ENCODE data around the gene CHN2.

The CHN2 gene

DNA sequence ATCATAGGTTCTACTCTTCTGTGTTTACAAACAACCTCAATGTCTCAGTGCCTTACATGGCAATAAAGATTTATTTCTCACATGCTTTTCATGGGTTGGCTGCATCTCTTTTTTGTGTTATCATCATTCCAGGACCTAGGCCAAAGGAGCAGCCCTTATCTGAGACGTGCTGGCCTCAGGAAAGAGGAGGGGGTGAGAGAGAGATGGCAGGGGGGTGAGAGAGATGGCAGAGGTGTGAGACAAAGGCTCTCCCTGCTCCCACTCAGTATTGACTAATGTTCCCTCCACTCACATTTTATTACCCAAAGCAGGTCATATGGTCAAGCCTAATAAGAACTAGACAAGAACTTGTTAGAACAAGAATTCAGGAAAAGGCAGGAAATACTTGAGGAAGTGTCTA lies 249.0 kb downstream of the CHN2 start:
- no peak for ATAC-seq
- TF ChIP-seq ISL1 (CRISPR knock-in tag; IDR thresholded peaks at IDR 0.05) = no peak
- no peak for TF ChIP-seq SNAI2 (CRISPR knock-in tag; IDR thresholded peaks at IDR 0.05)
- TF ChIP-seq RARB (CRISPR knock-in tag; IDR thresholded peaks at IDR 0.05) = no peak
- TF ChIP-seq TCF4 (CRISPR knock-in tag; IDR thresholded peaks at IDR 0.05; ENCODE audit: borderline replicate concordance) = no peak
- TF ChIP-seq, protein P1, sequence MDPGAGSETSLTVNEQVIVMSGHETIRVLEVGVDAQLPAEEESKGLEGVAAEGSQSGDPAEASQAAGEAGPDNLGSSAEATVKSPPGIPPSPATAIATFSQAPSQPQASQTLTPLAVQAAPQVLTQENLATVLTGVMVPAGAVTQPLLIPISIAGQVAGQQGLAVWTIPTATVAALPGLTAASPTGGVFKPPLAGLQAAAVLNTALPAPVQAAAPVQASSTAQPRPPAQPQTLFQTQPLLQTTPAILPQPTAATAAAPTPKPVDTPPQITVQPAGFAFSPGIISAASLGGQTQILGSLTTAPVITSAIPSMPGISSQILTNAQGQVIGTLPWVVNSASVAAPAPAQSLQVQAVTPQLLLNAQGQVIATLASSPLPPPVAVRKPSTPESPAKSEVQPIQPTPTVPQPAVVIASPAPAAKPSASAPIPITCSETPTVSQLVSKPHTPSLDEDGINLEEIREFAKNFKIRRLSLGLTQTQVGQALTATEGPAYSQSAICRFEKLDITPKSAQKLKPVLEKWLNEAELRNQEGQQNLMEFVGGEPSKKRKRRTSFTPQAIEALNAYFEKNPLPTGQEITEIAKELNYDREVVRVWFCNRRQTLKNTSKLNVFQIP (CRISPR knock-in tag; IDR thresholded peaks at IDR 0.05; ENCODE audit: borderline replicate concordance, low read depth) = no peak
- TF ChIP-seq, protein P2, sequence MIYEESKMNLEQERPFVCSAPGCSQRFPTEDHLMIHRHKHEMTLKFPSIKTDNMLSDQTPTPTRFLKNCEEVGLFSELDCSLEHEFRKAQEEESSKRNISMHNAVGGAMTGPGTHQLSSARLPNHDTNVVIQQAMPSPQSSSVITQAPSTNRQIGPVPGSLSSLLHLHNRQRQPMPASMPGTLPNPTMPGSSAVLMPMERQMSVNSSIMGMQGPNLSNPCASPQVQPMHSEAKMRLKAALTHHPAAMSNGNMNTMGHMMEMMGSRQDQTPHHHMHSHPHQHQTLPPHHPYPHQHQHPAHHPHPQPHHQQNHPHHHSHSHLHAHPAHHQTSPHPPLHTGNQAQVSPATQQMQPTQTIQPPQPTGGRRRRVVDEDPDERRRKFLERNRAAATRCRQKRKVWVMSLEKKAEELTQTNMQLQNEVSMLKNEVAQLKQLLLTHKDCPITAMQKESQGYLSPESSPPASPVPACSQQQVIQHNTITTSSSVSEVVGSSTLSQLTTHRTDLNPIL (CRISPR knock-in tag; IDR thresholded peaks at IDR 0.05; ENCODE audit: low read depth) = no peak
- TF ChIP-seq ZNF565 (CRISPR knock-in tag; conservative IDR thresholded peaks at IDR 0.05; ENCODE audit: low read depth) = no peak

- no peak for ATAC-seq
- TF ChIP-seq RARB (CRISPR knock-in tag; IDR thresholded peaks at IDR 0.05) = no peak
- TF ChIP-seq TCF4 (CRISPR knock-in tag; IDR thresholded peaks at IDR 0.05; ENCODE audit: borderline replicate concordance) = no peak
- no peak for TF ChIP-seq ZNF70 (CRISPR knock-in tag; IDR thresholded peaks at IDR 0.05)
- no peak for TF ChIP-seq ESRRG (CRISPR knock-in tag; IDR thresholded peaks at IDR 0.05)
- no peak for TF ChIP-seq ISL1 (CRISPR knock-in tag; IDR thresholded peaks at IDR 0.05)
- TF ChIP-seq ARNTL (CRISPR knock-in tag; IDR thresholded peaks at IDR 0.05; ENCODE audit: borderline replicate concordance, low read depth) = no peak
- no peak for TF ChIP-seq TSHZ2 (CRISPR knock-in tag; IDR thresholded peaks at IDR 0.05)
- no peak for TF ChIP-seq PPARA (CRISPR knock-in tag; IDR thresholded peaks at IDR 0.05; ENCODE audit: borderline replicate concordance)
- TF ChIP-seq, protein P1 (CRISPR knock-in tag; IDR thresholded peaks at IDR 0.05; ENCODE audit: borderline replicate concordance, low read depth) = no peak
Observed at GRCh38 chr7:29444267-29444666, 249.7 kb downstream of the CHN2 start.

- ATAC-seq = no peak
- TF ChIP-seq CSDC2 (CRISPR knock-in tag; IDR thresholded peaks at IDR 0.05) = no peak
- TF ChIP-seq SNAI2 (CRISPR knock-in tag; IDR thresholded peaks at IDR 0.05) = no peak
- TF ChIP-seq ZNF8 (CRISPR knock-in tag; IDR thresholded peaks at IDR 0.05) = no peak
- TF ChIP-seq BACH2 (CRISPR knock-in tag; IDR thresholded peaks at IDR 0.05; ENCODE audit: borderline replicate concordance) = no peak
- no peak for TF ChIP-seq OSR1 (CRISPR knock-in tag; IDR thresholded peaks at IDR 0.05)
- TF ChIP-seq GLIS3 (CRISPR knock-in tag; IDR thresholded peaks at IDR 0.05) = no peak
- TF ChIP-seq, protein P3, sequence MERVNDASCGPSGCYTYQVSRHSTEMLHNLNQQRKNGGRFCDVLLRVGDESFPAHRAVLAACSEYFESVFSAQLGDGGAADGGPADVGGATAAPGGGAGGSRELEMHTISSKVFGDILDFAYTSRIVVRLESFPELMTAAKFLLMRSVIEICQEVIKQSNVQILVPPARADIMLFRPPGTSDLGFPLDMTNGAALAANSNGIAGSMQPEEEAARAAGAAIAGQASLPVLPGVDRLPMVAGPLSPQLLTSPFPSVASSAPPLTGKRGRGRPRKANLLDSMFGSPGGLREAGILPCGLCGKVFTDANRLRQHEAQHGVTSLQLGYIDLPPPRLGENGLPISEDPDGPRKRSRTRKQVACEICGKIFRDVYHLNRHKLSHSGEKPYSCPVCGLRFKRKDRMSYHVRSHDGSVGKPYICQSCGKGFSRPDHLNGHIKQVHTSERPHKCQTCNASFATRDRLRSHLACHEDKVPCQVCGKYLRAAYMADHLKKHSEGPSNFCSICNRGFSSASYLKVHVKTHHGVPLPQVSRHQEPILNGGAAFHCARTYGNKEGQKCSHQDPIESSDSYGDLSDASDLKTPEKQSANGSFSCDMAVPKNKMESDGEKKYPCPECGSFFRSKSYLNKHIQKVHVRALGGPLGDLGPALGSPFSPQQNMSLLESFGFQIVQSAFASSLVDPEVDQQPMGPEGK (CRISPR knock-in tag; IDR thresholded peaks at IDR 0.05; ENCODE audit: borderline replicate concordance) = no peak
- no peak for TF ChIP-seq TCF4 (CRISPR knock-in tag; IDR thresholded peaks at IDR 0.05; ENCODE audit: borderline replicate concordance)
- TF ChIP-seq ZC3H10 (CRISPR knock-in tag; IDR thresholded peaks at IDR 0.05) = no peak
- no peak for TF ChIP-seq ARNTL (CRISPR knock-in tag; IDR thresholded peaks at IDR 0.05; ENCODE audit: borderline replicate concordance, low read depth)
- TF ChIP-seq, protein P1 (CRISPR knock-in tag; IDR thresholded peaks at IDR 0.05; ENCODE audit: borderline replicate concordance, low read depth) = no peak
- TF ChIP-seq PPARA (CRISPR knock-in tag; IDR thresholded peaks at IDR 0.05; ENCODE audit: borderline replicate concordance) = no peak
- TF ChIP-seq ZFP30 (CRISPR knock-in tag; IDR thresholded peaks at IDR 0.05) = no peak
- TF ChIP-seq ZNF565 (CRISPR knock-in tag; conservative IDR thresholded peaks at IDR 0.05; ENCODE audit: low read depth) = no peak
- TF ChIP-seq, protein P2 (CRISPR knock-in tag; IDR thresholded peaks at IDR 0.05; ENCODE audit: low read depth) = no peak
- TF ChIP-seq ZFP3 (CRISPR knock-in tag; IDR thresholded peaks at IDR 0.05) = no peak
Observed at GRCh38 chr7:29445736-29446135, 251.2 kb downstream of the CHN2 start.

Measured in SK-N-SH treated with all-trans-retinoic acid at 6 μM for 48 hours (cell line).